PC-9 (cell line): ENCODE measurements around the gene TMEM119.

Experiments used
- CTCF ChIP-seq: fragments of 200-600 bp; sonication (generic); conservative IDR thresholded peaks from 2 replicates; pipeline ENCODE4 v1.6.1; 2017; ENCODE audit warnings: mixed run types, antibody characterized with exemption, mild to moderate bottlenecking, moderate library complexity
- EZH2 ChIP-seq: fragments of 200-600 bp; sonication (generic); IDR thresholded peaks from 2 replicates; pipeline ENCODE4 v1.8.0; 2017; ENCODE audit warnings: antibody characterized with exemption, low read depth

GRCh38 chr12:108561852-108562347 lies 36.0 kb downstream of the TMEM119 start:
- no peak for TF ChIP-seq CTCF
- TF ChIP-seq EZH2: no peak
